HG03196 (cell line): Measurements from ENCODE around the gene NELFB.

Experiments
- ATAC-seq: cut with Tn5 transposase; IDR thresholded peaks from one replicate; pipeline ENCODE4 v1.9.1; 2021; ENCODE audit not compliant: unreplicated experiment

The NELFB gene

GRCh38 chr9:137223078-137223970 is 31.8 kb upstream of the NELFB start:
- ATAC-seq = peak; percentile 67

- ATAC-seq = no peak
Measured at GRCh38 chr9:137224830-137225694, 30.1 kb upstream of the NELFB start, which contains the start of gene CYSRT1. TSS of gene CYSRT1 (plus strand) at chr9:137225174. CDS start at chr9:137225622, 448 bp downstream.

GRCh38 chr9:137225699-137226331 is 29.3 kb upstream of the NELFB start:
- no peak for ATAC-seq

GRCh38 chr9:137226338-137227053 is 28.6 kb upstream of the NELFB start:
- no peak for ATAC-seq

- no peak for ATAC-seq
Measured at GRCh38 chr9:137227054-137227852, 27.9 kb upstream of the NELFB start, which contains the start of gene RNF224. TSS of gene RNF224 (plus strand) at chr9:137227502. CDS start at chr9:137228336, 834 bp downstream.

- ATAC-seq = no peak
Measured at GRCh38 chr9:137227853-137228505, 27.1 kb upstream of the NELFB start.

GRCh38 chr9:137228506-137228967 is 26.6 kb upstream of the NELFB start:
- no peak for ATAC-seq

- no peak for ATAC-seq
Measured at GRCh38 chr9:137228968-137229896, 25.9 kb upstream of the NELFB start.

- no peak for ATAC-seq
Measured at GRCh38 chr9:137229903-137230704, 25.0 kb upstream of the NELFB start.

GRCh38 chr9:137230705-137231371 is 24.3 kb upstream of the NELFB start, which contains the start of gene SLC34A3:
TSS of gene SLC34A3 (plus strand) at chr9:137230901. CDS start at chr9:137231703, 802 bp downstream.
- ATAC-seq = no peak

- ATAC-seq = no peak
Measured at GRCh38 chr9:137231372-137232039, 23.6 kb upstream of the NELFB start.

- ATAC-seq = no peak
Measured at GRCh38 chr9:137232101-137232500, 23.0 kb upstream of the NELFB start.

GRCh38 chr9:137232510-137232909 is 22.6 kb upstream of the NELFB start:
- no peak for ATAC-seq

GRCh38 chr9:137233143-137233980 is 21.8 kb upstream of the NELFB start:
- no peak for ATAC-seq

- ATAC-seq = no peak
Measured at GRCh38 chr9:137234055-137234697, 21.0 kb upstream of the NELFB start.
